Skin epidermis (tissue), 12 donors: ENCODE results near the gene NRM.
"Not testable (repeated sequence)": the region's sequence is repeated elsewhere in the genome, so short reads cannot be mapped to it uniquely, and the experiment has no call there.

Source experiments
- H3K27ac ChIP-seq, 21 experiments: fragments of 200-600 bp; sonication (generic) in 11 of 21; one replicate each; pipeline ENCODE4 v1.5.0; 2020; ENCODE audit warnings: mild to moderate bottlenecking in 3 of 21, inconsistent platforms in 2 of 21, moderate library complexity in 2 of 21
- H3K4me3 ChIP-seq, 7 experiments: fragments of 200-600 bp; sonication (generic) in 2 of 7; one replicate each; pipeline ENCODE4 v1.5.0; 2020; ENCODE audit warnings: inconsistent platforms in 2 of 7, mild to moderate bottlenecking in 2 of 7, moderate library complexity in 1 of 7

NRM gene

DNA sequence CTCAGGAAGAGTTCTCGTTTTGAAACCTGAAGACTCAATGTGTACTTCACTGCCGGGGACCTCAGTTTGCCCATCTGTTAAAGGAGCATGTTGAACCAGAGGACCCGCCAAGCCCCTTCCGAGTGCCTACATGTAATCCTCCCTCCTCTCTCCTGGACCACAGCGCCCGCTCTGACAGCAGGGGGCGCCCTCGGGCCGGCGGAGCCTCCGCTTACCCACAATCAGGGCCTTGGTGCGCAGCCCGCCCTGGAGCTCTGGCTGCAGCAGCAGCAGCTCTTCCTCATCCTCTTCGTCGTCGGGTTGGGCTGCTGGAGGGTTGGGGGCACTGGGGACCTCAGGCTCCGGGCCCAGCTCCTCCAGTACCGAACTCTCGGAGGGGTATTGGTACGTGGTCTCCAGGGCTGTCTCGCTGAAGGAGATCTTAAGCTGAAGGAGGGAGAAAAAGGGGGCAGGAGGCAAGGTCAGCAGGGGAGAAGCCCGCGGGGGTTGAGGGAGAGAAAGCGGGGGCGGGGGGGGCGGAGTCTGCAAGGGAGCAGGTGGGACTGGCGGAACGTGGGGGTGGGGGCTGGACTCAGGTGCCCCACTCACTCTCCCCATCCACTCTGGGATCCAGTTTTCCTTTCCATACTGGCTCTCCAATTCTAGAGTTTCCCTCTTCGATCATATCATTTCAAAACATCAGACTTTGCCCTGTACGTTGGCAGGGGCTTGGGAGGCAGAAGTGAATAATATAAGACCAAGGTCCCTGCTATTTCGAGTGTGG lies 11.6 kb downstream of the NRM start:
- H3K27ac ChIP-seq, result peak overlapping the region in 17 of 21 experiments; percentile 2 to 100 (median 98)
- peak overlapping the region in 5 of 7 experiments; percentile 12 to 86 (median 72) for H3K4me3 ChIP-seq

DNA sequence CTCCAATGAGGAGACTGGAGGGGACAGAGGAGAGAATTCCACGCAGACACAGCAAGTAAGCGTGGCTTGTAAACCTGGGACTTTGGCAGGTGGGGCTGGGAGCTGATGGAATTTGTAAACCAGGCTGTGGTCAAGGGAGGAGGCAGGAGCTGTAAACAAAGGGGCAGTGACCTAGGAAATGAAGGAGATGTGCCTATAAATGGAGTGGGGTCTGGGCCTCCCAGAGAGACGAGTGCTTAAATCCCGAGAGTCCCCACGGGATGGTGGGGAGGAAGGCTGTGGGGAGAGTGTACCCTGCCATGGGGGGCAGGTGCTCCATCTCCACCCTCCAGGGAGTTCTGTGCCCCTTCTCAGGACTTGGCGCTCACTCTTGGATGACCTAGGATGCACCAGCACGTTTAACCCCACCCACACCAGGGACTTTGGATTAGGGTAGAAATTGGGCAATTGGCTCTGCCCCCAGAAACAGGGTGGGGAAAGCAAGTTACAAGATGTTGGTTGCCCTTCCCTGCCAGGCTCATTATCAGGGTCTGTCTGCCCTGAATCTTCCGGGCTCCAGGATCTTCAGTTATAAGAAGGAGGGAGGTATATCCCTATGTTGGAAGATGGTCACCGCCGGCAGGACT lies 14.0 kb downstream of the NRM start:
- H3K27ac ChIP-seq, result no peak overlapping the region
- H3K4me3 ChIP-seq, result no peak overlapping the region

DNA sequence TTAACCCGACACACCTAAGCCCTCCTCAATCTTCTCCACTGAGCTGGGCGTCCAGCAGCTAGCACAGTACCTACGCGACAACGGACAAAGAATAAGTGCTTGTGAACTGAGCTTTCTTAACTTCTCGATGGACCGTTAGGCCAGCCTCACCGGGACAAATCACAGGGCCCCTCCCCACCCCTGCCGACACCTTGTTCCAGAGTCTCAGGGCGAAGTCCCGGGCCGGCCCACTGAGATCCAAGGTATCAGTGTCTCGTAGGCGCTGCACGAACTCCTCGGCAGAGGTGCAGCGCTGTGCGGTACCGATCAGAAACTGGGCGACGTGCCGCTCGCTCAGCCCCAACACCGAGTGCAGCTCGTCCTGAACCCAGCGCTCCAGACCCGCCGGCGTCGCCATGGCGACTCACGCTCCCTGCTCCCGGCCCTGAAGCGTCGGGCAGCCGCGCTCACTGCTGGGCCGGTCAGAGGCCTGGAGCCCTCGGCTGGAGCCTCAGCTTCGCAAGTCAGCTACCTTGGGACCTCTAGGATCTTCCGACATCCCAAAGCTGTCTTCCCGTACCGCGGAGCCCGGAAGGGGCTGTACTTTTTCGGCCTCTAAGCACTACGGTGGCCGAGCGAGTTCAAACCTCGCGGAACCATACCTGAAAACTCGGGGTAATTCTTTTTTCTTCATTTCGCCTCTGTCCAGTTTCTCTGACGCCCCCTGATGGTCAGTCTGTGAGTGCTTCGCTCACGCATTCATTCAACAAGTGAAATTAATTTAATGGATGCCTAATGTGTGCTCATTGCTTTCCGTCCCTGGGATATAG lies 18.1 kb downstream of the NRM start, which contains the start of gene DHX16:
DHX16 (minus strand) TSS at position 562 of the 809 bp plus-strand sequence; CDS start at position 397, 165 bp downstream.
- peak within 1 kb of the TSS; percentile 74 to 99 (median 93) for H3K4me3 ChIP-seq
- peak within 1 kb of the TSS; percentile 35 to 90 (median 81) for H3K27ac ChIP-seq

DNA sequence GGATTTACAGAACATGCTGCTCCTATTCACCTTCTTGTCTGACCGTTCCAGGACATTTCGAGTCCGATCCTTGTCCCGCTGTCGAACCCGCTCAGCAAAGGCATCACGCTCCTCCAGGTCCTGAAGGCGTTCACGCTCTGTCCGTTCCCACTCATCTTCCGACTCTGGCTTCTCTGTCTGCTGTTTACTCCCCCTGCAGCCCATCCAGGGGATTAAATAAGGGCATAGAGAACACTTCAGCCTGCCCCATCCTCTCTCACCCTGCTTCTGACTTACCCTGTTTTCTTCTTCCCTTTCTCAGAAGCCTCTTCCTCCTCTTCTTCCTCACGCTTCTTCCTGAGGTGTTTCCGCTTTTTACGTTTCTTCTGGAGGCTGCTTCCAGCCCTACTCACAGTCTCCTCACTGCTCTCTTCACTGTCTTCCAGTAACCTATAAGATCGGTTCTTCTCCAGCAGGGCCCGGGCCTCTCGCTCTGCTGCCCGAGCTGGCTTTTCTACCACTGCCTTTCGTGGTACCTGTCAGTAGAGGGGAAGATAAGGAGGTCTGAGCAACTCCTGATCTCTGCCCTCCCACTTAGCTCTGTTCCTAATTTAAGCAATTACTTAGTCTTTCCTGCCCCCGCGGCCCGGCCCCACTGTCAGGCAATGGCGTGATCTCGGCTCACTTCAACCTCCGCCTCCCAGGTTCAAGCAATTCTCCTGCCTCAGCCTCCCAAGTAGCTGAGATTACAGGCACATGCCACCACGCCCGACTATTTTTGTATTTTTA lies 19.8 kb downstream of the NRM start:
- Histone ChIP-seq H3K27ac (no peak overlapping the region), H3K4me3 (no peak overlapping the region)

DNA sequence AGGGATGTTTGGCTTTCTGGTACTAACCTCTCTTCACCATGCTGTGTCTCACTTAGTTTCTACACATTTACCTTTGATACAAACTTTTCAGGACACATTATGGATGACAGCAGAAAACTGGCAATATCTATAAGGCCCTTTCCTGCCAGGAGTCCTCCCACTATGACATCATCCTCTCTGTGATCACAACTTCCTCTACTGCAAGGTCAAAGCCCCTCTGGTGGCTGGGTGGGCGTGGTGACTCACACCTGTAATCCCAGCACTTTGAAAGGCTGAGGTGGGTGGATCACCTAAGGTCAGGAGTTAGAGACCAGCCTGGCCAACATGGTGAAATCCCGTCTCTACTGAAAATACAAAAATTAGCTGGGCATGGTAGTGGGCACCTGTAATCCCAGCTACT lies 24.5 kb downstream of the NRM start:
- H3K4me3 ChIP-seq, result not testable (repeated sequence)

DNA sequence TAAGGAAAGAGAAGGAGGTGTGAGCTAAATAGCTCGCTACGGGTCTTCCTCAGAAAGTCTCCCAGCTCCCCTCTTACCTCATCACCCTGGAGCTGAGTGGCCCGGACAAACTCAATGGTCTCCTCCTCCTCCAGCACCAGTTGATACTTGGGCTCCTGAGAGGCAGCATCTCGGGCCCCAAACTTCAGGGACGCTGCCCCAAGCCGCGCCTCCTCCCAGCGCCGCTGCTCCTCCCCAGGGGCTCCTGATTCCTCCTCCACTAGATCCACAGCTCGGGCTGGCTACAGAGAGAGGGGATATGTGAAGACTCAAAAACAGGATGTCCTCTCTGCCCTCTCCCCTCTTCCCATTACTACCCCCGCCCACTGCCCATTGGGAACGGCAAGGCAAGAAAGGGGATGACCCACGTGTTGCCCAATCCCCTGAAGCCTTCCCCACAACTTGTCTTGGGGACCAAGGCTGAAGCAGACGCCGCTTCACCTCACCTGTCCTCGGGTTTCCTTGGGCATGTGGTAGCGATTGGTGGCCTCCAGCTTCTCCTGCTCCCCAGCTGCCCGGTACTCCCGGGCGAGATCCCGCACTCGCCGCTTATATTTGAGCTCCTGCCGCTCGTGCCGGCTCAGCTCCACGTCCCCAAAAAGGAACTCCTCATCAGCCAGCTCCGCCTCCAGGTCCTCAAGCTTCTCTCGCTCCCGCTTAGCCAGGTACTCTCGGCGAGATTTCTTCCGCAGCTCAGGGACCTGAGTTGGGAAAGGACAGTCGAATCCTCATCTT lies 25.6 kb downstream of the NRM start:
- no peak overlapping the region for H3K4me3 ChIP-seq

More for the DNA sequence above, 24.5 kb downstream of the NRM start:
- H3K27ac ChIP-seq, result not testable (repeated sequence)

DNA sequence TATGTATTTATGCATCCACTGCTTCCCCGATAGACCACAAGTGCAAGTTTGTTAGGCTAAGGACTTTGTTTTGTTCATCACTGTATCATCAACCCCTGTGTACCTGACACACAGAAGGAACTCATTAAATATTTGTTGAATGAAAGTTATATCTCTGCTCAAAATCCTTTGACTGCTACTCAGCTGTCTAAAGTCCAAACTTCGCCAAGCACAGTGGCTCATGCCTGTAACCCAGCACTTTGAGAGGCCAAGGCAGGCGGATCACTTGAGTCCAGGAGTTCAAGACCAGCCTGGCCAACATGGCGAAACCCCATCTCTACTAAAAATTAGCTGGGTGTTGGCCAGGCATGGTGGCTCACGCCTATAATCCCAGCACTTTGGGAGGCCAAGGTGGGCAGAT lies 32.9 kb downstream of the NRM start:
- H3K4me3 ChIP-seq, H3K27ac ChIP-seq: not testable (repeated sequence)

More for the DNA sequence above, 25.6 kb downstream of the NRM start:
- no peak overlapping the region for H3K27ac ChIP-seq

DNA sequence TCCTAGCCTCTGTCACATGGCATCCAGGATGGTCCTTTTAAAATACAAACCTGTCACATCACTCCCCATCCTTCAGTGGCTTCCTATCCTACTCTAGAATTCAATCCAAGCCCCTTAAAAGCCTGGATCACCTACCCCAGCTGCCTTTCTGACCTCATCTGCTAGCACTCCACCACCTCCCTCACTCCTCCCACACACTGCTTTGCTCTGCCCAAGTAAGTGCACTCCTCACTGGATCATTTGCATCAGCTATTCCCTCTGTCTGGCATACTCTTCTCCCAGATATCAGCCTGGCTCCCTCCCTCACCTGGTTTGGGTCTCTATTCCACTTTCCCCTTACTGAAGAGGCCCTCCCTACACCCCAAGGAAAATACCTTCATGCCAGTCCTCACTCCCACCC lies 33.3 kb downstream of the NRM start:
- no peak overlapping the region for H3K4me3 ChIP-seq
- H3K27ac ChIP-seq, result no peak overlapping the region

DNA sequence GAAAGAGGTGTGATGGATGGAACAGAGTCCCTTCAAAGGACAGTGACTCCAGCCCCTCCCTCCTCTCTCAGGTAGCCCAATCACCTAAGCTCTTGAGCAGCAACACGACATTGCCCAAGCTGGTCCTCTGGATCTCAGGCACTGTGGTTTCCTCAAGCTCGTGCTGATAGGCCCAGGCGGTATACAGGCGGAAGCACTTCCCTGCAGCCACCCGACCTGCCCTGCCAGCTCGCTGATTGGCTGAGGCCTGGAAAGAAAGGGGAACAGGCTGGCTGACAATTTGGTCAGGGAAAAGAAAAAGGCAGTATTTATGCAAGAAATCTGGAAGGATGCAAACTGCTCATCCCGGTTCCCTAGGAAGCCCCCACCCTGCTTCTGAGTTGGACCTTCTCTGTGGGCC lies 34.3 kb downstream of the NRM start:
- Histone ChIP-seq H3K4me3 (no peak overlapping the region), H3K27ac (no peak overlapping the region)

DNA sequence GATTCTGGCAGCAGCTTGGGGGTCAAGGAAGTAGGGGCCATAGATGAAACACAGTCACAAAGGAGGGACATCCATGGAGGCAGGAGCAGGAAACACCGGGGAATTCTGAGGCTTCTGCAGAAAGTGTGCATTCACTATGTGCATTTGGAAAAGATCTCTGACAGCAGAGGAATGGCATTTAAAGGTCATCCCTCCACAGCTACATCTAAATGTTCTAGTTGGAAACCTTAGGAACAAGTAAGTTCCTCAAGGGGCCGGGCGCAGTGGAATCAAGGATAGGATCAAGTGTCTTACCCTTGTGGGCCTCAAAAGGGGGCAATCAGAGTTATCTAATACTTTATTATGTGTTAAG lies 35.1 kb downstream of the NRM start:
- H3K4me3 ChIP-seq, result no peak overlapping the region
- H3K27ac ChIP-seq, result no peak overlapping the region

DNA sequence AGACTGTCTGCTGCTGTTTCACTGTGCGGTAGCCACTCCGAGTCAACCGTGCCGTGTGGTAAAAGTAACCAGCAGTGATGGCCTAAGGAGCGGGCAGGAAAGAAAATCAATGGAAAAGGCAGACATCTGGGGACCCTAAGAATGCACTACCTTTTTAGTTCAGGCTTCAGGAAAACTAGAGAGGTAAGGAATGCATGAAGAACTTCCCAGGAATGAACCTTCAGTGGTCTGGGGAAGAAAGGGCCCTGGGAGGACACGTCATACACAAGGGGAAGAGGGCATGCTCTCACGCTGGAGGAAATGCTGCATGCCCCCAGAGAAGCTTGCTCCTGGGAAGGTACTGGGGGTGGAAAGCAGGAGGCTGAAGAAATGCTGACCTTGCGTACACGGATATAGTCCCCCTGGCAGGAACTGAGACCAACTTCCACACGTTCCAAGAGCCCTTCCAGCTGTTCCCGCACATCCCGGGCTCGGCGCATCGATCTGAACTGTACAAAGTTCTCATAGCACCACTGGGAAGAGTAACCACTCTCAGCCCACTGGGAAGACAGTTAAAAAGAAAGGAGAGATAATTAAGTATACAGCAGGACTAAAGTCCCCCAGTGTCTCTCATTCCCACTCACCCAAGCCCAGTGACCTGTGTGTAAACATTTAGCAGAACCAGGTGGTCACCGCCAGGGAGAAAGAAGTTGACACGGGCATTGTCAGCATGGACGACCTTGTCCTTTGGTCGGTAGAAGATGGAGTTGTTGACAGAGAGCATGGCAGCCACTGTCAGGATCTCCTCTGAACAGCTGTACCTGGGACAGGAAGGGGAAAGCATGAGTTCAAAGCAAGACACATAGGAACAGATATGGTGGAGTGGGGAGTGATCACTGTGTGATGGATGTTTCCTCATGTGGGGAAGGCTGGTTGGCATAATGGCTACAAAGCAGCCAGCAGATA lies 35.7 kb downstream of the NRM start:
- H3K27ac ChIP-seq, result no peak overlapping the region
- no peak overlapping the region for H3K4me3 ChIP-seq

DNA sequence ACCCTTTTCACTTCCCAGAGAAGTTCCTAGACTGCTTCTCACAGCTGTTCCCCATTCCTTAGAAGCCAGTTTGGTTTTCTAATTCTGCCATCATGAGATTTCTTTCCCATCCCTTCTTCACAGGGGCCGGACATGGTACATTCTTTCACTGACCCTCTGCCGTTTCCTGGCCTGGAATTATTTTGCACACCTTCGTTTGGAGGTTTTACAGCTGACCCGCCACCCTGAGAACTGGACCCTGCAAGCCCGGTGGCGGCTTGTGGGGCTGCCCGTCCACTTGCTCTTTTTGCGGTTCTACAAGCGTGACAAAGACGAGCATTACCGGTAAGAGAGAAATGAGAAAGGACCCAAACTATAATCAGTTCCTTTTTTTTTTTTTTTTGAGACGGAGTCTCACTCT lies 39.6 kb downstream of the NRM start:
- Histone ChIP-seq H3K27ac (no peak overlapping the region), H3K4me3 (no peak overlapping the region)

DNA sequence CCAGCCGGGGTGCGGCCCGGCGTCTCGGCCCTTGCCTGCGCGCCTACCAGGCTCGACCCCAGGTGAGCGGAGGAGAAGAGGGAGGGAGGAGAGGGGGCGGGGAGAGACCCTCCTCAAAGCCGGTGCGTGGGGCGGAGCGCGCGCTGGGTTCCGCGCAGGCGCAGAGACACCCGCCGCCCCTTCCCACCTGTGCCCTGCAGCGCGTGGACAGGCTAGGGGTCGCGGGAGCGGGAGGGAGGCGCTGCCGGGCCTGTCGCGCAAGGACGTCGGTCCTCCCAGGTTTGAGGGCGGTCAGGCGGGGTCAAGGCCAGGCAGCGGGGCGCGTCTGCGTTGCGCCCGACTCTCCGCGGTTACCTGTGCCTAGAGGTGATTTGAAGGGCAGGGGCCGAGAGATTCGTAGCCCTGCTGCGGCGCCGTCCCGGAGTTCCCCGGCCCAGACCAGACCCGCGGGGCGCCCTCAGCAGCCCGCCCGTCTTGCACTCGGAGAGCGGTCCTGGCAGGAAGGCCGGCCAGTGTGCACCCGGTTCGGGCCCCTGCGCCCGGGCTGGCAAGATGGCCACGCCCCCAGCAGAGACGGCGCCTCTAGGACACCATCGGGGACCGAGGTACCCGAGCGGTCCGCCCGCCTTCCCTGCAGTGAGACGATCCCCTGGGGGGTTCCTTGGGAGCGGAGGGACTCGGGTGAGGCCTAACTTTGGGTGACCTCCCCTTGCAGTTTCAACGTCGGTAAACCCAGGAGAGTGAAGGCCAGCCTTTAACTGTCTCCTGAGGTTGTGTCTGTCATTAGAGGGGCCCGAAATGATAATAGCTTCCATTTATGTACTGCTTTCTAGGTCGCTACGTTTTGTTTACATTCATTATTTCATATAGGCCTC lies 43.3 kb downstream of the NRM start:
- peak overlapping the region; percentile 83 to 99 (median 96) for H3K4me3 ChIP-seq
- H3K27ac ChIP-seq, result peak overlapping the region; percentile 75 to 97 (median 91)

DNA sequence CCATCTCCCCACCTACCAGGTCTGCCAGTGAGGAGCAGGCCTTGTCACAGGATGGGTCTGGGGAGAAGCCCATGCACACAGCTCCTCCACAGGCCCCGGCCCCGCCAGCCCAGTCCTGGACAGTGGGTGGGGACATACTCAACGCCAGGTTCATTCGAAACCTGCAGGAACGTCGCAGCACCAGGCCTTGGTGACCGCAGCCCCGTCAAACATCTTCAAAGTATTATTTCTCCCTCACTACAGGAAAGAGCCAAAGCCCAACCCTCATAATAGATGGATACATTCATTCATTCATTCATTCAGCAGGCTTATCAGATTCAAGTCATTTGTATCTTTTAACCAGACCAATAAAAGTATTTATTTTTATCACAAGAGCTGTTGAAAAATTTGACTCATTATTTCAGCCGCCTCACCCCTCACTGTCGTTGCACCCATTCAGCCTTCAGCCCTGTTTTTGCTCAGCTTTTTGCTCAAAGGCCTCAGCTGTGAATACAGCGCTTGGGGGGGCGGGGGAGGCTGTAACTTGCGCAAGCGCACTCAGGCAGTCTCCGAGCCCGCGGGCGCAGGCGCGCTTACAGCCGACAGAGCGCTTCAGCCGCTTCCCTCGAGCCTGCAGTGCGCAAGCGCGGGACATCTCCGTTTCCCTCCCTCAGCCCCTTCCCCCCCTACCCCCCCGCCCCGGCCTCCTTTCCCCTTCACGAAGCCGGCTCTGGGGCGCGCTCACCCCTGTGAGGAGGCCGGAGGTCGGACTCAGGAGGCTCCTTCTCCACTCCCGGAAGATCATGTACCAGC lies 44.1 kb downstream of the NRM start, which contains the start of gene C6orf136:
C6orf136 (plus strand) TSS at position 684 of the 792 bp plus-strand sequence; CDS start at position 783, 99 bp downstream.
- H3K27ac ChIP-seq, result peak within 1 kb of the TSS; percentile 75 to 97 (median 91)
- peak within 1 kb of the TSS; percentile 83 to 99 (median 96) for H3K4me3 ChIP-seq

DNA sequence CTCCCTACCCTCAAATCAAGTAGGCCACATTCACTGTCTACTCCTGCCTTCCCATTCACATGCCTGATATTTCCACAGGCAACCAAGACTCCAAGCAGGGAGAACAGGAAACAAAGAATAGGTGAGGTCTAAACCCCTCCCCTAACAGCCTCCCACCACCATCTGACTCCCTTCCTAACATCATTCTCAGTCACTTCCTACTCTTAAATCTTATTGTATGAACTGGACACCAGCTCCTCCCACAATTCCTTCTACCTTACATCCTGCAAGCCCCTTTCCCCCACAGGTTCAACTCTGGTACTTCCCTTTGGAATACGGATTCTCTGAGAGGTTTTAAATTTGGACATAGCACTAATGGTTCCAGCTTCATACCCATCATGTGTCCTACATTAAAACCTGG lies 44.8 kb downstream of the NRM start:
- no peak overlapping the region for H3K27ac ChIP-seq
- H3K4me3 ChIP-seq, result no peak overlapping the region

DNA sequence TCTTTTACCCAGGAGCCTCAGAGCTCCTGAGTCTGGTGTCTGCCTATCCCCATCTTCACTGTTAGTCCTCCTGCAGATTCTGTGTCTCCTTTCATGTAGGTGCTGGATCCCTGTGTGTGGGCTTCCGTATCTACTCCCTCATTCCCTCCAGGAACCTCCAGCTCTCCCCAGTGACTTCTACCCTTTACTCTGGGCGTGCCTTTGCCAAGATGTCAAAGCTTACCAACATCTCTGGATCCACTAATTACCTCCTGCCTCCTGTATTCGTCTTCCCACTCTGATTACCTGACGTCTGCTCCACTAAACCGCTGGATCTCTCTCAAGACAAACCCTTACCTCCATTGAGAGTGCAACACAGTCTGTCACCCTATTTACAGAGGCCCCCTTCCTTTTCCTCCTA lies 46.0 kb downstream of the NRM start:
- no peak overlapping the region for H3K27ac ChIP-seq
- H3K4me3 ChIP-seq, result no peak overlapping the region
